CD4-positive, CD25-positive, alpha-beta regulatory T cell (primary cell): Measurements from ENCODE around the gene TFCP2L1. TPM values are rescaled to one million over a fixed set of nuclear protein-coding genes. Genes with fewer than 3 reads are reported as not detected.

Experiments
- ATAC-seq, 2 donors: fragments of 150-1000 bp; cut with Tn5 transposase; one replicate each; pipeline ENCODE4 v1.10.0; 2021; ENCODE audit warnings: low read depth in 2 of 2, moderate number of reproducible peaks in 2 of 2, moderate library complexity in 1 of 2
- DNase-seq, 3 donors: peaks; one replicate each; pipeline versions ENCODE4 v3.0.0 to v3.0.0-alpha.2; 2012 to 2022; ENCODE audit warnings: mixed read lengths in 1 of 3
- H3K27ac ChIP-seq: one replicate; pipeline ENCODE4 v1.7.0; 2013; ENCODE audit warnings: mild to moderate bottlenecking, low read length; ENCODE audit not compliant: insufficient read depth, poor library complexity, severe bottlenecking
- H3K27me3 ChIP-seq: one replicate; pipeline ENCODE4 v1.7.0; 2013; ENCODE audit warnings: low read length; ENCODE audit not compliant: control insufficient read depth, insufficient read depth
- H3K36me3 ChIP-seq: one replicate; pipeline ENCODE4 v1.7.0; 2013; ENCODE audit warnings: mild to moderate bottlenecking, low read length, moderate library complexity; ENCODE audit not compliant: control insufficient read depth, insufficient read depth
- H3K4me1 ChIP-seq: 2 replicates; pipeline ENCODE4 v1.7.0; 2013; ENCODE audit warnings: mild to moderate bottlenecking, low read length; ENCODE audit not compliant: insufficient read depth, control insufficient read depth, poor library complexity, severe bottlenecking
- H3K4me3 ChIP-seq: one replicate; pipeline ENCODE4 v1.7.0; 2013; ENCODE audit warnings: low read depth, mild to moderate bottlenecking, low read length, moderate library complexity
- H3K9me3 ChIP-seq, 2 experiments: 1 replicate in 1 of 2; 2 replicates in 1 of 2; pipeline ENCODE4 v1.7.0; 2013; ENCODE audit warnings: low read length in 2 of 2, mild to moderate bottlenecking in 1 of 2, moderate library complexity in 1 of 2; ENCODE audit not compliant: control insufficient read depth in 2 of 2
- H3K27ac Mint-ChIP-seq, 3 donors: one replicate each; pipeline ENCODE4 v1.8.0; 2020 to 2022; ENCODE audit warnings: mild to moderate bottlenecking in 3 of 3, mixed read lengths in 3 of 3, moderate library complexity in 2 of 3
- H3K27me3 Mint-ChIP-seq: one replicate; pipeline ENCODE4 v1.8.0; 2022; ENCODE audit warnings: mild to moderate bottlenecking, mixed read lengths
- H3K36me3 Mint-ChIP-seq: one replicate; pipeline ENCODE4 v1.8.0; 2020; ENCODE audit warnings: mixed read lengths
- H3K4me1 Mint-ChIP-seq, 4 donors: one replicate each; pipeline ENCODE4 v1.8.0; 2020 to 2022; ENCODE audit warnings: mixed read lengths in 4 of 4, mild to moderate bottlenecking in 1 of 4
- H3K4me3 Mint-ChIP-seq, 4 donors: one replicate each; pipeline ENCODE4 v1.8.0; 2020 to 2022; ENCODE audit warnings: mild to moderate bottlenecking in 4 of 4, mixed read lengths in 4 of 4, moderate library complexity in 3 of 4
- H3K9me3 Mint-ChIP-seq, 7 donors: one replicate each; pipeline ENCODE4 v1.8.0; 2020 to 2022; ENCODE audit warnings: mixed read lengths in 7 of 7, mild to moderate bottlenecking in 3 of 7, moderate library complexity in 2 of 7
- polyA plus RNA-seq, 4 donors: library from polyadenylated mRNA; unstranded; fragments of 300-500 nt; fragmentation: Illumina TruSeq; gene quantifications; one replicate each; pipeline ENCODE4 v1.2.3, GENCODE V29; 2021
- total RNA-seq: library from RNA; stranded (reverse); gene quantifications from one replicate; pipeline ENCODE4 v1.2.3, GENCODE V29; 2022

TFCP2L1 gene
- total and polyA plus RNA-seq, 5 donors from 2014 or later: 0.05 TPM; not detected in 4

DNA sequence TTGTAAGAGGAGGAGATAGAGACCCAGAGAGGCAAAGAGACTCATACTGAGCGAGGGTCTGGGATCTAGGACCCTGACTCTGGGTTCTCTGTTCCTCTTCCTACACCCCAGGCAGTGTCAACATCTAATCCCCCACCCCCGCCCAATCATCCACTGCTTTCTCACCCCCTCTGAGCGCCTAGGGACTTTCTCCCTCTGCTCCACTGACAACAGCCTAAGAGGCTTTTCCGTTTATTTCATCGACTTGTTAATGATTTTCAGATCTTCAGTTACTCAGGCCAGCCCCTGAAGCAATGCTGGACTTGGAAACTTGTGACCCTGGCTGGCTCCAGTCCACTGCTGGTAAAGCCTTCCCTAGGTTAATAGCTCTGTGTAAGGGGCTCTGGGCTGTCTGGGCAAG lies 65.1 kb downstream of the TFCP2L1 start:
- Histone ChIP-seq H3K36me3 (no peaks in the 10 kb centered on the region), H3K9me3 (no peaks in the 10 kb centered on the region), H3K4me3 (no peak overlapping the region), H3K4me1 (no peaks in the 10 kb centered on the region), H3K27me3 (no peaks in the 10 kb centered on the region), H3K27ac (no peak overlapping the region)
- Mint-ChIP-seq H3K27me3 (no peaks in the 10 kb centered on the region), H3K27ac (no peak overlapping the region), H3K36me3 (no peaks in the 10 kb centered on the region), H3K9me3 (peaks cover 0 to 7% (median 0%) of the 10 kb centered on the region in 7 donors), H3K4me1 (no peaks in the 10 kb centered on the region), H3K4me3 (no peak overlapping the region)
- ATAC-seq (no peak), DNase-seq (no peak)

DNA sequence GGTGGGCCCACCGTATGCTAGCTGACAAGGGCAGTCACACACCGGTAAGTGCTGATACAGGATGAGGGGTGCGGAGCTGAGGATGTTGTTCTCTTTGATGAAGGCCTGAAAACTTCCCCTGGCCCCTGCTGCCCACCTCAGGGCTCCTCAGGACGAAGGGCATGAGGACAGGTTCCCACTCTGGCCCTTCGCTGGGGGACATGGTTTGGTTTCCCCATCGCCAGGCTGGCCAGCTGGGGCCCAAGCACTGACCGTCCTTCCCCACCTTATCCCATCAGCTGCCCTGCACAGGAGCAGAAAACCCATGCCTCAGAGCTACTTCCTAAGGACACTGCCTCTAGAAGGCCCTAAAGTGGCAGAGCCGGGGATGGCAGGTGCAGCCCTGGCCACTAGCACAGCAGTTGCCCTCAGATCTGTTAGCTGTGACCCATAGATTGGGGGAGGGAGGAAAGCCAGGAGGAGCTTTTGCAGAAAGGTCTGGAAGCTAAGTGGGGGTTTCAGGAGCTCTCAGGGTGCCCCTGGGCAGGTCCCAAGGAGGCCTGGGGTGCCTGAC lies 66.5 kb downstream of the TFCP2L1 start:
- no peak for ATAC-seq
- H3K36me3 Mint-ChIP-seq: no peaks in the 10 kb centered on the region
- no peaks in the 10 kb centered on the region for H3K4me1 Mint-ChIP-seq
- no peak for DNase-seq
- H3K9me3 Mint-ChIP-seq: peaks cover 0 to 5% (median 0%) of the 10 kb centered on the region in 7 donors
- H3K4me3 Mint-ChIP-seq: no peak overlapping the region
- Histone ChIP-seq H3K36me3 (no peaks in the 10 kb centered on the region), H3K4me3 (no peak overlapping the region), H3K27ac (no peak overlapping the region), H3K27me3 (no peaks in the 10 kb centered on the region), H3K9me3 (no peaks in the 10 kb centered on the region), H3K4me1 (no peaks in the 10 kb centered on the region)
- no peak overlapping the region for H3K27ac Mint-ChIP-seq
- no peaks in the 10 kb centered on the region for H3K27me3 Mint-ChIP-seq

DNA sequence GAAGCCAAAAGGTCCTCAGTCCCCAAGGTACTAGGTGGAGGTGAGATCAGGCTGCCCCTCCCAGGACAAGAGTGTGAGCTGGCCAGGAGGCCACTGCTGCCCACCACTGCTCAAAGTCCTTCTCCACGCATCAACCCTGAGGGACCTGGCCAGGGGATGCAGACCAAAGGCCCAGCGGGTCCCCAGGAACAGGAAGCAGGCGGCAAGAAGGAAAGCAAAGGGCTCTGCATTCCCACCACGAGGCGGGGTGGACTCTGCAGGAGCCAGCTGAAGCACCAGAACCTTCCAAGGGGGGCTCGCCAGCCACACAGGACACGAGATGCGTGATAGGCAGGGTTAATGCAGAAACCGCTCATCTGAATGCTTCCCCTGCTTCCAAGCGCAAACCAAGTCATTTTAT lies 67.4 kb downstream of the TFCP2L1 start:
- no peak overlapping the region for H3K27ac Mint-ChIP-seq
- no peaks in the 10 kb centered on the region for H3K4me1 ChIP-seq
- H3K4me1 Mint-ChIP-seq: no peaks in the 10 kb centered on the region
- ATAC-seq (no peak), DNase-seq (no peak)
- H3K27me3 ChIP-seq: no peaks in the 10 kb centered on the region
- no peak overlapping the region for H3K4me3 ChIP-seq
- H3K9me3 ChIP-seq: no peaks in the 10 kb centered on the region
- no peak overlapping the region for H3K27ac ChIP-seq
- H3K36me3 ChIP-seq: no peaks in the 10 kb centered on the region
- H3K27me3 Mint-ChIP-seq: no peaks in the 10 kb centered on the region
- peaks cover 0 to 5% (median 0%) of the 10 kb centered on the region in 7 donors for H3K9me3 Mint-ChIP-seq
- H3K36me3 Mint-ChIP-seq: no peaks in the 10 kb centered on the region
- no peak overlapping the region for H3K4me3 Mint-ChIP-seq

DNA sequence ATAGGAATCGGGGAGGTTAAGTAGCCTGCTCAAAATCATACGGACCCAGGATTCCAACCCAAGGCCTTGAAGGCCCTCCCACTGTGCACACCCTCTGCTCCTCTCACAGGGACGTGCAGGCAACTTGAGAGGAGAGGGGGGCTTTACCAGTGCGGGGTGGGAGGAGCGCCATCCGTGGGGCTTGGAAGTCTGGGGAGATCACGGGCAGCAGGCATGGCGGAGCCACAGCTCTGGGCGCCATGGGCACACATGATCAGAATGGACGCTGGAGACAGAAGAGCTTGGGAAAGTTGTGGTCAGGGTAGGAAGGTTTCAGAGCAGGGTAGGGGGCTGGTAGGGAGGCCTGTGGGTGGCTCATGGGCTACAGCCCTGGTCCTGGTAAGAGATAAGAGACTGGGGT lies 70.7 kb downstream of the TFCP2L1 start:
- Histone ChIP-seq H3K4me1 (no peaks in the 10 kb centered on the region), H3K27me3 (no peaks in the 10 kb centered on the region), H3K4me3 (no peak overlapping the region), H3K9me3 (no peaks in the 10 kb centered on the region), H3K36me3 (no peaks in the 10 kb centered on the region), H3K27ac (no peak overlapping the region)
- DNase-seq (no peak), ATAC-seq (no peak)
- H3K27ac Mint-ChIP-seq: no peak overlapping the region
- H3K36me3 Mint-ChIP-seq: no peaks in the 10 kb centered on the region
- H3K4me3 Mint-ChIP-seq: no peak overlapping the region
- H3K9me3 Mint-ChIP-seq: no peaks in the 10 kb centered on the region
- H3K4me1 Mint-ChIP-seq: no peaks in the 10 kb centered on the region
- H3K27me3 Mint-ChIP-seq: no peaks in the 10 kb centered on the region

DNA sequence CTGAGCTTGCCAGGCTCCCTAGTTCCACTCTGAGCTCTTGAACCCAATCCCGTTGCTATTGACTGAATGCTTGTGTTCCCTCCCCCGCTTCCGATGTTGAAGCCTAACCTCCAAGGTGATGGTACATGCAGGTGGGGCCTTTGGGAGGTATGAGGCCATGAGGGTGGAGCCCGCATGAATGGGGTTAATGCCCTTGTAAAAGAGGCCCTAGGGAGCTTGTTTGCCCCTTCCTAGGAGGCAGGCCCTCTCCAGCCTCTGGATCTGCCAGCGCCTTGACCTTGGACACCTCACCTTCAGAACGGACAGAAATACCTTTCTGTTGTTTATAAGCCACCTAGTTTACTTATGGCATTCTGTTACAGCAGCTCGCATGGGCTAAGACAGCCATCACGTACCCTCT lies 71.6 kb downstream of the TFCP2L1 start:
- Histone ChIP-seq H3K27me3 (no peaks in the 10 kb centered on the region), H3K4me1 (no peaks in the 10 kb centered on the region), H3K4me3 (no peak overlapping the region), H3K9me3 (no peaks in the 10 kb centered on the region), H3K36me3 (no peaks in the 10 kb centered on the region), H3K27ac (no peak overlapping the region)
- DNase-seq: no peak
- H3K27ac Mint-ChIP-seq: no peak overlapping the region
- H3K9me3 Mint-ChIP-seq: no peaks in the 10 kb centered on the region
- no peaks in the 10 kb centered on the region for H3K36me3 Mint-ChIP-seq
- no peaks in the 10 kb centered on the region for H3K4me1 Mint-ChIP-seq
- no peak for ATAC-seq
- no peak overlapping the region for H3K4me3 Mint-ChIP-seq
- no peaks in the 10 kb centered on the region for H3K27me3 Mint-ChIP-seq

DNA sequence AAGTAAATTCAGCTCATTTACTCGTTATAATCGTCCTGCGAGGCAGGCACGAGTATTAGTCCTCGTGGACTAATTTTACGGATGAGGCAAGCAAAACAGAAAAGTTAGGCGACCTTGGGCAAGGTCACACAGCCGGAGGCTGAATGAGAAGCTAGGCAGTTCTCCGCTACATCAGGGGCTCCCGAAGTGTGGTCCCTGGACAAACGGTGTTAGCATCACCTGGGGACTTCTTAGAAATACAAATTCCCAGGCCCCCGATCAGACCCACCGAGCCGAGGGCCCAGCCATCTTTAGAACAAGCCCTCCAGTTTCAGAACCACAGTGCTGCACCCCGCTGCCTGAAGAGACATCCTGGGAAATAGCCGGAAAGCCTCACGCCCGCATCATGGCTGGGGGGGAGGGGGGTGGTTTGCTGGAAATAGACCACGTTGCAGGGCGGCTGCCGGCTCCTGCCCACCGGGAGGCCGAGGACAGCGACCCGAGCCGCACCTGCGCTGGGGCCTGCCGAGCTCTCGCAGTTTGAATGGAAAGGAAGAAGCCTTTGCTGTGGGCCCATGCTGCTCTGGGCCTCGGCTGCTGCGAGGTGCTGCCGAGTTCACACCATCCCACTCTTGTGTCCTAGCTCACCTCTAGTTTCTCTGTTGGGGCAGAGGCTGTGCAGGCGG lies 72.2 kb downstream of the TFCP2L1 start:
- Mint-ChIP-seq H3K9me3 (no peaks in the 10 kb centered on the region), H3K27ac (no peak overlapping the region), H3K36me3 (no peaks in the 10 kb centered on the region), H3K4me1 (no peaks in the 10 kb centered on the region), H3K27me3 (no peaks in the 10 kb centered on the region), H3K4me3 (no peak overlapping the region)
- ATAC-seq (no peak), DNase-seq (no peak)
- Histone ChIP-seq H3K27me3 (no peaks in the 10 kb centered on the region), H3K36me3 (no peaks in the 10 kb centered on the region), H3K9me3 (no peaks in the 10 kb centered on the region), H3K27ac (no peak overlapping the region), H3K4me1 (no peaks in the 10 kb centered on the region), H3K4me3 (no peak overlapping the region)

- Mint-ChIP-seq H3K36me3 (no peaks in the 10 kb centered on the region), H3K4me1 (no peaks in the 10 kb centered on the region), H3K27me3 (no peaks in the 10 kb centered on the region), H3K27ac (no peak overlapping the region), H3K4me3 (no peak overlapping the region), H3K9me3 (no peaks in the 10 kb centered on the region)
- ATAC-seq: no peak
- DNase-seq: no peak
- Histone ChIP-seq H3K36me3 (no peaks in the 10 kb centered on the region), H3K9me3 (no peaks in the 10 kb centered on the region), H3K27me3 (no peaks in the 10 kb centered on the region), H3K4me1 (no peaks in the 10 kb centered on the region), H3K27ac (no peak overlapping the region), H3K4me3 (no peak overlapping the region)
These were observed 73.3 kb downstream of the TFCP2L1 start for GRCh38 chr2:121211689-121212151.

- Mint-ChIP-seq H3K9me3 (no peaks in the 10 kb centered on the region), H3K4me3 (no peak overlapping the region), H3K36me3 (no peaks in the 10 kb centered on the region), H3K27me3 (no peaks in the 10 kb centered on the region), H3K4me1 (no peaks in the 10 kb centered on the region), H3K27ac (no peak overlapping the region)
- no peak overlapping the region for H3K27ac ChIP-seq
- H3K27me3 ChIP-seq: no peaks in the 10 kb centered on the region
- no peak for DNase-seq
- H3K36me3 ChIP-seq: no peaks in the 10 kb centered on the region
- no peaks in the 10 kb centered on the region for H3K4me1 ChIP-seq
- H3K4me3 ChIP-seq: no peak overlapping the region
- no peaks in the 10 kb centered on the region for H3K9me3 ChIP-seq
- ATAC-seq: no peak
These were observed 73.8 kb downstream of the TFCP2L1 start for GRCh38 chr2:121211251-121211650.
